ENCODE data around the gene ALPL.

DNA sequence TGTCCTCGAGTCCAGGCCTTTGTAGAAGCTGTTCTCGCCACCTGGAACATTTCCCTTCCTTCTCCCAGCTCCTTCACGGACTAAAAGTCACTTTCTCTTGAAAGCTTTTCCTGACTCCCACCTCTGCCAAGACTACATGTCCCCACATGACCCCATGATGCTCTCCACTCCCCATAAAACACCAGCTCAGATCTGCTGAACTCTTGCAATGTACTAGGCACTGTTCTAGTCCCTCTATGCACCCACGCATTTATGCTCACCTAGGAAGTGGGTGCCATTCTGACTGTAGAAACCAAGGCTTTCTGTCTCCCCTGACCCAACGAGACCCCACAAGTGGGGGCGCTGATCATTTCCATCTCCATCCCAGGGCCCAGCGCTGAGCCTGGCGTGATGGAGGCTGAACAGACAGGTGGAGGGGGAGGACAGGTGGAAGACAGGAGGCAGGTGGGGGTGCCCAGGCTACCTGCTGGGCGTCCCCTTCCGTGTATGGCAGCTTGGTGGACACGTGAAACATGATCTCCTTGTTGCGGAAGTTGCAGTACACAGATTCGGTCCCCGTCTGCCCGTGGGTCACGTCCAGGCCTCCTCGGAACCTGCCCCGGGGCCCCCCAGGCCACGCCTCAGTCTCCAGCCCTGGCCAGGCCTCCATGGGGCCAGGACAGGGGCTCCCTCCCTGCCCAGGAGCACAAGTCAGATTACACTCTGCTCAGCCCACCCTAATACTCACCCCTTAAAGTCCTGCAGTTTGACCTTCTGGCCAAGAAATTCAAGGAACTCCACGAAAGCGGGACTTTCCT, 102.0 kb downstream of the ALPL start:
- no peak for TF ChIP-seq ETV6 (CRISPR knock-in tag; IDR thresholded peaks at IDR 0.05)
- TF ChIP-seq, protein P1, sequence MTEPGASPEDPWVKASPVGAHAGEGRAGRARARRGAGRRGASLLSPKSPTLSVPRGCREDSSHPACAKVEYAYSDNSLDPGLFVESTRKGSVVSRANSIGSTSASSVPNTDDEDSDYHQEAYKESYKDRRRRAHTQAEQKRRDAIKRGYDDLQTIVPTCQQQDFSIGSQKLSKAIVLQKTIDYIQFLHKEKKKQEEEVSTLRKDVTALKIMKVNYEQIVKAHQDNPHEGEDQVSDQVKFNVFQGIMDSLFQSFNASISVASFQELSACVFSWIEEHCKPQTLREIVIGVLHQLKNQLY (CRISPR knock-in tag; IDR thresholded peaks at IDR 0.05): no peak
- TF ChIP-seq, protein P2, sequence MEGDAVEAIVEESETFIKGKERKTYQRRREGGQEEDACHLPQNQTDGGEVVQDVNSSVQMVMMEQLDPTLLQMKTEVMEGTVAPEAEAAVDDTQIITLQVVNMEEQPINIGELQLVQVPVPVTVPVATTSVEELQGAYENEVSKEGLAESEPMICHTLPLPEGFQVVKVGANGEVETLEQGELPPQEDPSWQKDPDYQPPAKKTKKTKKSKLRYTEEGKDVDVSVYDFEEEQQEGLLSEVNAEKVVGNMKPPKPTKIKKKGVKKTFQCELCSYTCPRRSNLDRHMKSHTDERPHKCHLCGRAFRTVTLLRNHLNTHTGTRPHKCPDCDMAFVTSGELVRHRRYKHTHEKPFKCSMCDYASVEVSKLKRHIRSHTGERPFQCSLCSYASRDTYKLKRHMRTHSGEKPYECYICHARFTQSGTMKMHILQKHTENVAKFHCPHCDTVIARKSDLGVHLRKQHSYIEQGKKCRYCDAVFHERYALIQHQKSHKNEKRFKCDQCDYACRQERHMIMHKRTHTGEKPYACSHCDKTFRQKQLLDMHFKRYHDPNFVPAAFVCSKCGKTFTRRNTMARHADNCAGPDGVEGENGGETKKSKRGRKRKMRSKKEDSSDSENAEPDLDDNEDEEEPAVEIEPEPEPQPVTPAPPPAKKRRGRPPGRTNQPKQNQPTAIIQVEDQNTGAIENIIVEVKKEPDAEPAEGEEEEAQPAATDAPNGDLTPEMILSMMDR (IDR thresholded peaks at IDR 0.05): no peak
- TF ChIP-seq, protein P3, sequence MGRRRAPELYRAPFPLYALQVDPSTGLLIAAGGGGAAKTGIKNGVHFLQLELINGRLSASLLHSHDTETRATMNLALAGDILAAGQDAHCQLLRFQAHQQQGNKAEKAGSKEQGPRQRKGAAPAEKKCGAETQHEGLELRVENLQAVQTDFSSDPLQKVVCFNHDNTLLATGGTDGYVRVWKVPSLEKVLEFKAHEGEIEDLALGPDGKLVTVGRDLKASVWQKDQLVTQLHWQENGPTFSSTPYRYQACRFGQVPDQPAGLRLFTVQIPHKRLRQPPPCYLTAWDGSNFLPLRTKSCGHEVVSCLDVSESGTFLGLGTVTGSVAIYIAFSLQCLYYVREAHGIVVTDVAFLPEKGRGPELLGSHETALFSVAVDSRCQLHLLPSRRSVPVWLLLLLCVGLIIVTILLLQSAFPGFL (CRISPR knock-in tag; IDR thresholded peaks at IDR 0.05; ENCODE audit: borderline replicate concordance): no peak
- TF ChIP-seq, protein P4, sequence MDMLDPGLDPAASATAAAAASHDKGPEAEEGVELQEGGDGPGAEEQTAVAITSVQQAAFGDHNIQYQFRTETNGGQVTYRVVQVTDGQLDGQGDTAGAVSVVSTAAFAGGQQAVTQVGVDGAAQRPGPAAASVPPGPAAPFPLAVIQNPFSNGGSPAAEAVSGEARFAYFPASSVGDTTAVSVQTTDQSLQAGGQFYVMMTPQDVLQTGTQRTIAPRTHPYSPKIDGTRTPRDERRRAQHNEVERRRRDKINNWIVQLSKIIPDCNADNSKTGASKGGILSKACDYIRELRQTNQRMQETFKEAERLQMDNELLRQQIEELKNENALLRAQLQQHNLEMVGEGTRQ (CRISPR knock-in tag; IDR thresholded peaks at IDR 0.05): no peak
- no peak for TF ChIP-seq NR2C2 (CRISPR knock-in tag; IDR thresholded peaks at IDR 0.05)
